HL-60 (cell line): Measurements from ENCODE around the gene TRNP1.

Experiments used
- GABPA ChIP-seq: IDR thresholded peaks from 2 replicates; pipeline ENCODE4 v1.6.1; 2012; ENCODE audit warnings: low read depth
- POLR2AphosphoS5 ChIP-seq: IDR thresholded peaks from 2 replicates; pipeline ENCODE4 v1.6.1; 2012; ENCODE audit warnings: low read depth
- REST ChIP-seq: IDR thresholded peaks from 2 replicates; pipeline ENCODE4 v1.6.1; 2012; ENCODE audit warnings: low read depth; ENCODE audit not compliant: insufficient replicate concordance
- SPI1 ChIP-seq: IDR thresholded peaks from 2 replicates; pipeline ENCODE4 v1.6.1; 2012; ENCODE audit warnings: low read depth, mild to moderate bottlenecking, borderline replicate concordance
- TF ChIP-seq, protein P1 (sequence below): IDR thresholded peaks from one replicate; pipeline ENCODE4 v1.5.1; 2011; ENCODE audit warnings: low read length, control low read depth, inconsistent platforms; ENCODE audit not compliant: insufficient read depth

- TF ChIP-seq, protein P1, sequence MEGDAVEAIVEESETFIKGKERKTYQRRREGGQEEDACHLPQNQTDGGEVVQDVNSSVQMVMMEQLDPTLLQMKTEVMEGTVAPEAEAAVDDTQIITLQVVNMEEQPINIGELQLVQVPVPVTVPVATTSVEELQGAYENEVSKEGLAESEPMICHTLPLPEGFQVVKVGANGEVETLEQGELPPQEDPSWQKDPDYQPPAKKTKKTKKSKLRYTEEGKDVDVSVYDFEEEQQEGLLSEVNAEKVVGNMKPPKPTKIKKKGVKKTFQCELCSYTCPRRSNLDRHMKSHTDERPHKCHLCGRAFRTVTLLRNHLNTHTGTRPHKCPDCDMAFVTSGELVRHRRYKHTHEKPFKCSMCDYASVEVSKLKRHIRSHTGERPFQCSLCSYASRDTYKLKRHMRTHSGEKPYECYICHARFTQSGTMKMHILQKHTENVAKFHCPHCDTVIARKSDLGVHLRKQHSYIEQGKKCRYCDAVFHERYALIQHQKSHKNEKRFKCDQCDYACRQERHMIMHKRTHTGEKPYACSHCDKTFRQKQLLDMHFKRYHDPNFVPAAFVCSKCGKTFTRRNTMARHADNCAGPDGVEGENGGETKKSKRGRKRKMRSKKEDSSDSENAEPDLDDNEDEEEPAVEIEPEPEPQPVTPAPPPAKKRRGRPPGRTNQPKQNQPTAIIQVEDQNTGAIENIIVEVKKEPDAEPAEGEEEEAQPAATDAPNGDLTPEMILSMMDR = no peak
- no peak for TF ChIP-seq SPI1
- TF ChIP-seq POLR2AphosphoS5 = no peak
- TF ChIP-seq REST = no peak
- TF ChIP-seq GABPA = no peak
Observed at GRCh38 chr1:27004471-27005165, 11.1 kb downstream of the TRNP1 start.
